ENCODE results near the gene TEC. TPM values are rescaled to one million over a fixed set of nuclear protein-coding genes. Genes with fewer than 3 reads are reported as not detected.
"Not testable (repeated sequence)": the region's sequence is repeated elsewhere in the genome, so short reads cannot be mapped to it uniquely, and the experiment has no call there.

The TEC gene
- total RNA-seq, 1 experiment from 2014 or later: 2.9 TPM

GRCh38 chr4:48223633-48224295, 45.9 kb downstream of the TEC start:
- no peak for DNase-seq (ENCODE audit: low read depth, low spot score)
- in situ Hi-C loops (cut with HindIII; ENCODE audit: low pct_unique_long_range_greater_than_20kb, low sequenced_read_pairs): no loop called here

- in situ Hi-C loops (cut with HindIII; ENCODE audit: low pct_unique_long_range_greater_than_20kb, low sequenced_read_pairs): no loop called here
- DNase-seq (ENCODE audit: low read depth, low spot score): no peak
Measured at GRCh38 chr4:48222491-48222890, 47.1 kb downstream of the TEC start.

GRCh38 chr4:48219430-48219829, 50.2 kb downstream of the TEC start:
- DNase-seq (ENCODE audit: low read depth, low spot score); in situ Hi-C loops (cut with HindIII; ENCODE audit: low pct_unique_long_range_greater_than_20kb, low sequenced_read_pairs): not testable (repeated sequence)

GRCh38 chr4:48216563-48216962, 53.1 kb downstream of the TEC start:
- DNase-seq (ENCODE audit: low read depth, low spot score): no peak
- in situ Hi-C loops (cut with HindIII; ENCODE audit: low pct_unique_long_range_greater_than_20kb, low sequenced_read_pairs): no loop called here

- no peak for DNase-seq (ENCODE audit: low read depth, low spot score)
- in situ Hi-C loops (cut with HindIII; ENCODE audit: low pct_unique_long_range_greater_than_20kb, low sequenced_read_pairs): no loop called here
Measured at GRCh38 chr4:48215977-48216376, 53.7 kb downstream of the TEC start.

GRCh38 chr4:48212165-48212564, 57.5 kb downstream of the TEC start:
- in situ Hi-C loops (cut with HindIII; ENCODE audit: low pct_unique_long_range_greater_than_20kb, low sequenced_read_pairs): no loop called here
- no peak for DNase-seq (ENCODE audit: low read depth, low spot score)

GRCh38 chr4:48210966-48211328, 58.7 kb downstream of the TEC start:
- in situ Hi-C loops (cut with HindIII; ENCODE audit: low pct_unique_long_range_greater_than_20kb, low sequenced_read_pairs): no loop called here
- no peak for DNase-seq (ENCODE audit: low read depth, low spot score)

- in situ Hi-C loops (cut with HindIII; ENCODE audit: low pct_unique_long_range_greater_than_20kb, low sequenced_read_pairs): no loop called here
- DNase-seq (ENCODE audit: low read depth, low spot score): no peak
Measured at GRCh38 chr4:48205626-48206025, 64.0 kb downstream of the TEC start.

GRCh38 chr4:48205107-48205506, 64.5 kb downstream of the TEC start:
- no peak for DNase-seq (ENCODE audit: low read depth, low spot score)
- in situ Hi-C loops (cut with HindIII; ENCODE audit: low pct_unique_long_range_greater_than_20kb, low sequenced_read_pairs): no loop called here

- DNase-seq (ENCODE audit: low read depth, low spot score): no peak
- in situ Hi-C loops (cut with HindIII; ENCODE audit: low pct_unique_long_range_greater_than_20kb, low sequenced_read_pairs): no loop called here
Measured at GRCh38 chr4:48203819-48204218, 65.8 kb downstream of the TEC start.

- in situ Hi-C loops (cut with HindIII; ENCODE audit: low pct_unique_long_range_greater_than_20kb, low sequenced_read_pairs): no loop called here
- DNase-seq (ENCODE audit: low read depth, low spot score): no peak
Measured at GRCh38 chr4:48197643-48198237, 71.9 kb downstream of the TEC start.

GRCh38 chr4:48196758-48197504, 72.7 kb downstream of the TEC start:
- DNase-seq (ENCODE audit: low read depth, low spot score): no peak
- in situ Hi-C loops (cut with HindIII; ENCODE audit: low pct_unique_long_range_greater_than_20kb, low sequenced_read_pairs): no loop called here

- in situ Hi-C loops (cut with HindIII; ENCODE audit: low pct_unique_long_range_greater_than_20kb, low sequenced_read_pairs): no loop called here
- no peak for DNase-seq (ENCODE audit: low read depth, low spot score)
Measured at GRCh38 chr4:48195853-48196252, 73.8 kb downstream of the TEC start.

- DNase-seq (ENCODE audit: low read depth, low spot score): no peak
- in situ Hi-C loops (cut with HindIII; ENCODE audit: low pct_unique_long_range_greater_than_20kb, low sequenced_read_pairs): no loop called here
Measured at GRCh38 chr4:48195374-48195773, 74.3 kb downstream of the TEC start.

- no peak for DNase-seq (ENCODE audit: low read depth, low spot score)
- in situ Hi-C loops (cut with HindIII; ENCODE audit: low pct_unique_long_range_greater_than_20kb, low sequenced_read_pairs): no loop called here
Measured at GRCh38 chr4:48194971-48195370, 74.7 kb downstream of the TEC start.

GRCh38 chr4:48193921-48194468, 75.6 kb downstream of the TEC start:
- in situ Hi-C loops (cut with HindIII; ENCODE audit: low pct_unique_long_range_greater_than_20kb, low sequenced_read_pairs): no loop called here
- no peak for DNase-seq (ENCODE audit: low read depth, low spot score)

GRCh38 chr4:48193096-48193836, 76.4 kb downstream of the TEC start:
- in situ Hi-C loops (cut with HindIII; ENCODE audit: low pct_unique_long_range_greater_than_20kb, low sequenced_read_pairs): no loop called here
- no peak for DNase-seq (ENCODE audit: low read depth, low spot score)

GRCh38 chr4:48191758-48192157, 77.9 kb downstream of the TEC start:
- no peak for DNase-seq (ENCODE audit: low read depth, low spot score)
- in situ Hi-C loops (cut with HindIII; ENCODE audit: low pct_unique_long_range_greater_than_20kb, low sequenced_read_pairs): no loop called here

All from SK-MEL-5 (cell line).